Gastrocnemius medialis (tissue), 4 donors: ENCODE measurements around the gene KRT16.

Experiments
- POLR2A ChIP-seq, 2 donors: fragments of 450-650 bp; IDR thresholded peaks; one replicate each; pipeline ENCODE4 v1.6.1; 2017; ENCODE audit warnings: antibody characterized with exemption in 2 of 2, mild to moderate bottlenecking in 2 of 2, moderate library complexity in 2 of 2
- TF ChIP-seq, protein P1 (sequence below), 5 experiments: fragments of 450-650 bp in 3 of 5; fragments of 200-600 bp in 2 of 5; sonication (generic) in 2 of 5; IDR thresholded peaks in 4 of 5; conservative IDR thresholded peaks in 1 of 5; 1 replicate in 4 of 5; 2 replicates in 1 of 5; pipeline ENCODE4 v1.5.1; 2016 to 2019; ENCODE audit warnings: antibody characterized with exemption in 5 of 5, mild to moderate bottlenecking in 3 of 5, moderate library complexity in 3 of 5

DNA sequence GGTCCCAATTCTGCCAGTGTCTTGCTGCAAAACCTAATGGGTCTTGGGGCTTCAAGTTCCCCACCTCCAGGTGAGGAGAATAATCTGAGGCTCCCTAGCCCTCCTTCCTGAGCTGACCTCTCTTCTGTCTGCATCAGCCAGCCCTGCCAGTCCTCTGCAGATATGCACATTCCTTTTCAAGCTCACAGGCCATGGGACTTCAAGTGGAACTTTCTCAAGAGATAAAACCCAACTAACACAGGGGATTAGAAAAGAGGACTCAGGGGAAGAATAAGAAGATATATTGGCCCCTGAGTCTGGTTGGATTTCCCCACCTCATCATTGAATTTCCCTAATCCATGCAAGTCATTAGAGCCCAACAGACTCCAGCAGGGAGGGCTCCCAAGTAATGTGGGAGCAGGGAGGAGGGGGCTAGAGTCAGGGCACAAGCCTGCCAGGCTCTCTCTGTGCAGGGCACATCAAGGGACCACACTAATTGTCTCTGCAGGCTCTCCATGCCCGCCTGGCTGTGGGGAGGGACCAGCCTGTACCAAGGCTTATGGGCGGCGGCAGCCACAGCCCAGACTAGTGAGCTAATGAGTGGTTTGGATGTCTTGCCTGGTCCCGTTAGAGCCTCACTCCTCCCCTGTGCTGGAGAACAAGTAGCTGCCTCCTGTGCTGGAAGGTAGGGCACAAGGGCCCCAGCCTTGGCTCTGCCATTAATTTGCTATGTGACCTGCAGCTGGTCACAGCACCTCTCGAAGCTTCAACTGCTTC, 27.1 kb downstream of the KRT16 start:
- no peak for TF ChIP-seq POLR2A (IDR thresholded peaks at IDR 0.05)
- TF ChIP-seq, protein P1, sequence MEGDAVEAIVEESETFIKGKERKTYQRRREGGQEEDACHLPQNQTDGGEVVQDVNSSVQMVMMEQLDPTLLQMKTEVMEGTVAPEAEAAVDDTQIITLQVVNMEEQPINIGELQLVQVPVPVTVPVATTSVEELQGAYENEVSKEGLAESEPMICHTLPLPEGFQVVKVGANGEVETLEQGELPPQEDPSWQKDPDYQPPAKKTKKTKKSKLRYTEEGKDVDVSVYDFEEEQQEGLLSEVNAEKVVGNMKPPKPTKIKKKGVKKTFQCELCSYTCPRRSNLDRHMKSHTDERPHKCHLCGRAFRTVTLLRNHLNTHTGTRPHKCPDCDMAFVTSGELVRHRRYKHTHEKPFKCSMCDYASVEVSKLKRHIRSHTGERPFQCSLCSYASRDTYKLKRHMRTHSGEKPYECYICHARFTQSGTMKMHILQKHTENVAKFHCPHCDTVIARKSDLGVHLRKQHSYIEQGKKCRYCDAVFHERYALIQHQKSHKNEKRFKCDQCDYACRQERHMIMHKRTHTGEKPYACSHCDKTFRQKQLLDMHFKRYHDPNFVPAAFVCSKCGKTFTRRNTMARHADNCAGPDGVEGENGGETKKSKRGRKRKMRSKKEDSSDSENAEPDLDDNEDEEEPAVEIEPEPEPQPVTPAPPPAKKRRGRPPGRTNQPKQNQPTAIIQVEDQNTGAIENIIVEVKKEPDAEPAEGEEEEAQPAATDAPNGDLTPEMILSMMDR (IDR thresholded peaks at IDR 0.05 in 4 of 5, conservative IDR thresholded peaks at IDR 0.05 in 1 of 5) = no peak
